ACC112 (cell line): ENCODE measurements around the gene SVOPL.
A peak's percentile ranks its signal among the peaks of the same experiment; 100 is the strongest.

Experiments used
- H2AFZ ChIP-seq: fragments of 200-600 bp; sonication (generic); one replicate; pipeline ENCODE4 v1.6.0; 2017; ENCODE audit warnings: antibody characterized with exemption, low read length; ENCODE audit not compliant: unreplicated experiment
- H3K27ac ChIP-seq: fragments of 200-600 bp; sonication (generic); 2 replicates; pipeline ENCODE4 v1.5.1; 2014; ENCODE audit warnings: low read depth, mild to moderate bottlenecking, antibody characterized with exemption, low read length, moderate library complexity
- H3K27me3 ChIP-seq: fragments of 200-600 bp; sonication (generic); 2 replicates; pipeline ENCODE4 v1.6.1; 2014; ENCODE audit warnings: mild to moderate bottlenecking, antibody characterized with exemption, low read length, moderate library complexity, mixed read lengths; ENCODE audit not compliant: insufficient read depth
- H3K36me3 ChIP-seq: fragments of 200-600 bp; sonication (generic); 2 replicates; pipeline ENCODE4 v1.6.1; 2016; ENCODE audit warnings: mild to moderate bottlenecking, antibody characterized with exemption, low read length, moderate library complexity, mixed read lengths; ENCODE audit not compliant: insufficient read depth
- H3K4me1 ChIP-seq: fragments of 200-600 bp; sonication (generic); one replicate; pipeline ENCODE4 v1.6.1; 2016; ENCODE audit warnings: low read length, mixed read lengths; ENCODE audit not compliant: insufficient read depth, unreplicated experiment, control insufficient read depth
- H3K4me3 ChIP-seq: fragments of 200-600 bp; sonication (generic); 2 replicates; pipeline ENCODE4 v1.5.1; 2014; ENCODE audit warnings: mild to moderate bottlenecking, low read depth, low read length
- H3K79me2 ChIP-seq: fragments of 200-600 bp; sonication (generic); one replicate; pipeline ENCODE4 v1.6.0; 2016; ENCODE audit warnings: low read length; ENCODE audit not compliant: control insufficient read depth, unreplicated experiment, insufficient read depth

Gene SVOPL

DNA sequence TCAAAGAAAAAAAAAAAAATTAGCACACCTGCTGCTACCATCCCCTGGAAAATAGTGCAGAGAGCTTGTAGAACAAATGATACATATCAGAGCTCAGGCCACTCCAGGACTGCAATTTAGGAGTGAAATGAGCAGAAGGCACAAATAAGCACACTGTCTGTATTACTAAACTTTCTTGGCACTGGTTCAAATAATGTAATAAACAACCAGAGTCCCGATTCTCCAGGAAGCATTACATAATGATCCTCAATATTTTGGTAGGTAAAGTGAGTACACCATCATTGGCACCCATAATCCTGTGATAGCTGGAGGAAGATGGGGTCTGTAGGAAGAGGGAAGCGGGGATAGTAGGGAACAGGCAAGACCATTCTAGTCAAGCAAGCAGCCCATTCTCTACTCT is 74.3 kb downstream of the SVOPL start:
- Histone ChIP-seq H2AFZ (no peak overlapping the region), H3K27ac (no peak overlapping the region), H3K79me2 (no peaks in the 10 kb centered on the region), H3K4me1 (no peaks in the 10 kb centered on the region), H3K4me3 (no peak overlapping the region), H3K27me3 (peaks cover 60% of the 10 kb centered on the region), H3K36me3 (no peaks in the 10 kb centered on the region)

DNA sequence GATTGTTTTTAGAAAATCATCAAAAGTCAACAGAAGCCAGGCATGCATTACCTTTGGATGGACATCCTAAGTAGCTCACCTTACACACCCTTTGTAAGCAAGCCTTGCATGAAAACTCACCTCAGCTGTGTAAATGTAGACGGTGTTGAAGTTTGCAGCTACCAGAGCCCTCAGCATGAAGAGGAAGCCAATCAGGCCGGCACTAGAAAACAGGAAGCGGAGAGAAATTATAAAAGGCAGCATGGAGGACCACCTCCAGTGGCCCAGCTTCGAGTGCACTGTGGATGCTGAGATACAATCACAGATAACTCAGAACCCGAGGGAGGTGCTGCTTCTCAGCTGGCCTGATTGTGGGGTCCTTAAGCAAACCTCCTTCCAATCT is 75.3 kb downstream of the SVOPL start:
- H3K27me3 ChIP-seq, result peaks cover 54% of the 10 kb centered on the region
- no peak overlapping the region for H3K27ac ChIP-seq
- H3K4me3 ChIP-seq, result no peak overlapping the region
- no peaks in the 10 kb centered on the region for H3K4me1 ChIP-seq
- no peak overlapping the region for H2AFZ ChIP-seq
- no peaks in the 10 kb centered on the region for H3K79me2 ChIP-seq
- H3K36me3 ChIP-seq, result no peaks in the 10 kb centered on the region

DNA sequence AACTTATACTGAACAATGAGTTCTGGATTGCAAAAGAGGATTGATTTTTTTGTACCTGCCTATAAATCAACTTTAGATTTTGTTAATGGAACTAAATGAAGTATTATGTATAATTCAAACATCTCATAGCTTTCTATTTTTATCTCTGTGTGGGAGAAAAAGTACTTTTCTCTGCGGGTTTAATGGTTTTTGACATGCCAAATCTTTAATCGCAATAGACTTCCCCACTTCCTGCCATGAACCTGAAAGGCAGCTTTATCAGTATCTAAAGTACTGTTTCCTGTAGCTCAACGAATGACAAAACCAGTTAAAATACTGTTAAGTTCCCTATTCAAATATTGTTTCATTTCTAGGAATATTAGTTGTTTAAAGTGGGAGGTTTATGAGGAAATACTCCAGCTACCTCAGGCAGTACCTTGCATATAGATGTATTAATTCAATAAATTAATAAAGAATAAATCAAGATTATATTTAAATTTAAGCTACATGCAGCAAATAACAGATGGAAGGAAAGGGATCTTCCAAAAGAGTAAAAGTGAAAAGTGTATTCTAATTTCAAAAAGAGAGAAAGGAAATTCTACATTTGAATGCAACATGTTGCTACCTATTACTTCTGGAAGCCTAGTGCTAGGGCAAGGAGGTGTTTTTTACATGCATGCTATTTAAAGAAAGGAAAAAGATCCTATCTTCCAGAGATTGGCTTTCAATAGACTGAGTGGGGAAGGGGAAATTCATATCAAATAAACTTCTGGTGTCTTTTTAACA is 75.9 kb downstream of the SVOPL start:
- no peak overlapping the region for H3K4me3 ChIP-seq
- H3K4me1 ChIP-seq, result no peaks in the 10 kb centered on the region
- no peak overlapping the region for H2AFZ ChIP-seq

DNA sequence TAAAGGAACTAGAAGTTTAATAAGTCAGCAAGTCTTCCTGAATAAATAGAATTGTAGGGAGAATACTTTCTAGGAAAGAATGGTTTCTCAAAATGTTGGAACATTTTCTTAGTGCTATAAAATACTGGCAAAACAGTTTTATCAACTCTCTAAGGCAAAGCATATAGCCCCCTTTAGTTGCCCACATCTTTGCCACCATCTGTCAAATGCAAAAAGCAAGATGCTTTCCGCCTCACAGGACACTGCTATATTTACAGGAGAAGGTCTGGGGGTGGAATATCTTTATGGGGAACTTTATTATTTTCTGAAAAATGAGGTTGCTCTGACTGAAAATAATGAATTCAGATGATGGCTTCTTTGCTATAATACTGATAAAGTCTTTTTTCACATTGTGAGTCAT is 78.3 kb downstream of the SVOPL start:
- H3K36me3 ChIP-seq, result no peaks in the 10 kb centered on the region
- no peak overlapping the region for H3K4me3 ChIP-seq
- no peak overlapping the region for H3K27ac ChIP-seq
- H2AFZ ChIP-seq, result no peak overlapping the region
- H3K4me1 ChIP-seq, result no peaks in the 10 kb centered on the region
- H3K79me2 ChIP-seq, result no peaks in the 10 kb centered on the region
- H3K27me3 ChIP-seq, result peaks cover 36% of the 10 kb centered on the region

More for the DNA sequence above, 75.9 kb downstream of the SVOPL start:
- H3K36me3 ChIP-seq, result no peaks in the 10 kb centered on the region
- H3K27ac ChIP-seq, result no peak overlapping the region
- no peaks in the 10 kb centered on the region for H3K79me2 ChIP-seq
- peaks cover 56% of the 10 kb centered on the region for H3K27me3 ChIP-seq

DNA sequence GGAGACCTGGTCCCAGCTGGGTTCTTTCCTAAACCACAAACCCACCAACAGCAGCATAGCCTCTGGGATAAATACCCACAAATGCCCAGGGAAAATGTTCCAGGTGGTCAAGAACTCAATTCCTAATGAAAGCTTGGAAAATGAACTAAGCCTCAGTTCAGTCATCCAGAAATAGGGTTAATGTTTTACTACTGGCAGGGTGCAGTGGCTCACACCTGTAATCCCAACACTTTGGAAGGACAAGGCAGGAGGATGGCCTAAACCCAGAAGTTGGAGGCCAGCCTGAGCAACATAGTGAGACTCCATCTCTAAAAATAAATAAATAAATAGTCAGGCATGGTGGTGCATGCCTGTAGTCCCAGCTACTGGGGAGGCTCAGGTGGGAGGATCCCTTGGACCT is 82.2 kb downstream of the SVOPL start:
- Histone ChIP-seq H3K27ac (no peak overlapping the region), H3K27me3 (peaks cover 14% of the 10 kb centered on the region), H3K4me3 (no peak overlapping the region), H3K36me3 (no peaks in the 10 kb centered on the region), H3K79me2 (no peaks in the 10 kb centered on the region), H3K4me1 (no peaks in the 10 kb centered on the region), H2AFZ (no peak overlapping the region)

DNA sequence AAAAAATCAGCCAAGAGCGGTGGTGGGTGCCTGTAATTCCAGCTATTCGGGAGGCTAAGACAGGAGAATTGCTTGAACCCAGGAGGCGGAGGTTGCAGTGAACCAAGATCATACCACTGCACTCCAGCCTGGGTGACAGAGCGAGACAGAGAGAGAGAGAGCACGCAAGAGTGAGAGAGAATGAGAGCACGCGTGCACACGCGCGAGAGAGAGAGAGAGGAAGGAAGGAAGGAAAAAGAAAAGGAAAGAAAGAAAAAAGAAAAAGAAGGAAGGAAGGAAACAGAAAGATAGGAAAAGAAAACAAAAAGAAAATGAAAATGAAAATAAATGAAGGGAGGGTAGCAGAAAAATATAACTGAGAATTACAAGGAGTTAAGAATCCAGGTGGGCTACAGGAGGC is 82.7 kb downstream of the SVOPL start:
- no peaks in the 10 kb centered on the region for H3K79me2 ChIP-seq
- H3K4me1 ChIP-seq, result no peaks in the 10 kb centered on the region
- no peak overlapping the region for H3K4me3 ChIP-seq
- H3K36me3 ChIP-seq, result no peaks in the 10 kb centered on the region
- H3K27ac ChIP-seq, result no peak overlapping the region
- H3K27me3 ChIP-seq, result peaks cover 14% of the 10 kb centered on the region
- no peak overlapping the region for H2AFZ ChIP-seq

DNA sequence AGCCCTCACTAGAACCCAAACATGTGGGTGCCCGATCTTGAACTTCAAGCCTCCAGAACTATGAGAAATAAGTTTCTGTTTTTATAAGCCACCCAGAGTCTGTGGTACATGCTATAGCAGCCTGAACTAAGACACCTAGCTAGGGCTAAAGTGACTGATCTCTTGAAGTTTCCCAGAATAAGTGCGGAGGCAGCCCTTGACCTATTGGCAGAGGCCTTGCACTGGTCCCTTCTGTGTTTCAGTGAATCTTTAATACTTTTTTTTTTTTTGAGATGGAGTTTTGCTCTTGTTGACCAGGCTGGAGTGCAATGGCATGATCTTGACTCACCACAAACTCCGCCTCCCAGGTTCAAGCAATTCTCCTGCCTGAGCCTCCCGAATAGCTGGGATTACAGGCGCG is 85.1 kb downstream of the SVOPL start:
- no peaks in the 10 kb centered on the region for H3K79me2 ChIP-seq
- no peak overlapping the region for H3K27ac ChIP-seq
- H3K4me3 ChIP-seq, result no peak overlapping the region
- no peaks in the 10 kb centered on the region for H3K36me3 ChIP-seq
- H3K4me1 ChIP-seq, result no peaks in the 10 kb centered on the region
- H2AFZ ChIP-seq, result no peak overlapping the region
- peaks cover 7% of the 10 kb centered on the region for H3K27me3 ChIP-seq

DNA sequence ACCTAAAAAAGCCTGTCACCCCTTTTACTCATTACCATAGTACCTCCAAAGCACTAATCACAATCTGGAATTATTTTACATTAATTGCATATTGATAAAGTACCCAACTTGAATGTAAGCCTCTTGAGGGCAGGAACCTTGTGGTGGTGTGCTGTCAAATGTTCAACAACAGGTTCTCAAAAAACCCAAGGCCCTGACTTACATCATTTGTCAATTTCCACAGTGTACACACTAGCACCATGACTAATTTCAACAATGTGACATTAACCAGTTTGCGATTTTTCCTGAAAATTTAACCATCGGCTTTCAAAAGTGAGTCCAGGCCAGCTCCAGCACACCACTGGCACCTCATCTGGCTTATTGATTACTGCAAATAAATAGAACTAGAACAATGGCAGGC is 87.5 kb downstream of the SVOPL start:
- no peak overlapping the region for H3K4me3 ChIP-seq
- H3K27ac ChIP-seq, result no peak overlapping the region
- no peaks in the 10 kb centered on the region for H3K79me2 ChIP-seq
- H3K36me3 ChIP-seq, result no peaks in the 10 kb centered on the region
- H3K27me3 ChIP-seq, result no peaks in the 10 kb centered on the region
- no peak overlapping the region for H2AFZ ChIP-seq
- peaks cover under 1% of the 10 kb centered on the region for H3K4me1 ChIP-seq

DNA sequence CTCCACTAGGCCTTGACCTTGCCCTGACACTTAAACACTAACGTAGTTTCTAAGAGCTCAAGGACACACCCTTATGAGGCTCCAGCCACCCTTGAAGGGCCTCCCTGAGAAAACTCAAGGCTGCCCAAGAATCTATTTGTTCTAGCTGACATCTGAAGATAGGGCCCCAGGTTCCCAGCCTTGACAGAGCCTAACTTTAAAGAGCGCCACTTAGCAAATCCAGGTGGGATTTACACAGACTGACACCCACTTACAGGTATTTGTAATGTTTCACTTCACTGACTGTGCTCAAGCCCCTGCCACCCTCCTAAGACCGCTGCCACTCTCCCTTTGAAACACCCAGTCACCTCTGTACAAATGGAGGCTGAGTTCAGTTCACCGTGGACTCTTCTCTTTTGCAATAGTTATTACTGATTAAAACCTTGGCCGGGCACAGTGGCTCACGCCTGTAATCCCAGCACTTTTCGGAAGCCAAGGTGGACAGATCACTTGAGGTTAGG is 90.4 kb downstream of the SVOPL start:
- Histone ChIP-seq H2AFZ (no peak overlapping the region), H3K4me1 (peaks cover 7% of the 10 kb centered on the region), H3K27ac (no peak overlapping the region), H3K27me3 (no peaks in the 10 kb centered on the region), H3K4me3 (no peak overlapping the region), H3K36me3 (no peaks in the 10 kb centered on the region), H3K79me2 (no peaks in the 10 kb centered on the region)

DNA sequence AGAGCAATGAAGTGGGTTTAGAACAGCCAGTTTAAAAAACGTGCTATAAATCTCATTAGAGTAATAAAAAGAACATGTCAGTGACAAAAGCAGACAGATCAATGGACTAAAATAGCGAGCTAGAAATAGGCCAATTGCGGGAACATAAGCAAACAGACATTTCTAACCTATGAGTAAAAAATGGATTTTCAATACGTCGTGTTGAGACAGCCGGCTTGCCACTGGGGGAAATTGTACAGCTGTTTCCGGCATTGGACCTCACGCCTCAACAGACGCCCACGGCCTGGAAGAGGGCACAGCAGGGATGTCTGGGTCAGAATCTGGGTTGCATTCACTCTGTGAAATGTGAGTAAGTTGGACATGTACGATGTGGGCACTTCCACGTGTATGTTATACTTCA is 92.9 kb downstream of the SVOPL start:
- H3K36me3 ChIP-seq, result no peaks in the 10 kb centered on the region
- H2AFZ ChIP-seq, result peak overlapping the region; percentile 9
- no peak overlapping the region for H3K4me3 ChIP-seq
- no peaks in the 10 kb centered on the region for H3K27me3 ChIP-seq
- H3K4me1 ChIP-seq, result peaks cover 7% of the 10 kb centered on the region
- no peaks in the 10 kb centered on the region for H3K79me2 ChIP-seq
- H3K27ac ChIP-seq, result no peak overlapping the region
